Activated CD4-positive, alpha-beta T cell treated with anti-CD3 and anti-CD28 coated beads for 1 hour (primary cell): ENCODE measurements around the gene LDB1.

Experiments
- DNase-seq: peaks from one replicate; pipeline ENCODE4 v3.0.0-alpha.2; 2020

Gene LDB1

DNA sequence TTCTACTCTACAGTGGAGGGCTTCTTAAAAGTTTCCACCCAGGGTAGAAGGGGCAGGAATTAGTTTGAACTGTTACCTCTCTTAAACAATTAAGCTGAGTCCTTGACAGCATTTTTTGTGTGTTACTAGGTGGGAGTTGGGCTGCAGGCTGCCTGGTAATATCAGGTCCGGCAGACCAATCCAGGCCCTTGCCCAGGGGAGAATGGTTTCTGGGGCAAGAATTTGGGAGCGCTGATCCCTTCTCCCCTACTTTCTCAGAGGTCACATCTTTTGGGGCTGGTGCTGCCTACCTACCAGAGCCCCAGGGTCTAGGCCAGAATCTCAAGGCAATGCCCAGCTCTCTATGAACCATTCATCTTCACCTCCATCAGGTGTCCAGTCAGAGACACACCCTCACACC, 14.2 kb upstream of the LDB1 start:
- DNase-seq: no peak

DNA sequence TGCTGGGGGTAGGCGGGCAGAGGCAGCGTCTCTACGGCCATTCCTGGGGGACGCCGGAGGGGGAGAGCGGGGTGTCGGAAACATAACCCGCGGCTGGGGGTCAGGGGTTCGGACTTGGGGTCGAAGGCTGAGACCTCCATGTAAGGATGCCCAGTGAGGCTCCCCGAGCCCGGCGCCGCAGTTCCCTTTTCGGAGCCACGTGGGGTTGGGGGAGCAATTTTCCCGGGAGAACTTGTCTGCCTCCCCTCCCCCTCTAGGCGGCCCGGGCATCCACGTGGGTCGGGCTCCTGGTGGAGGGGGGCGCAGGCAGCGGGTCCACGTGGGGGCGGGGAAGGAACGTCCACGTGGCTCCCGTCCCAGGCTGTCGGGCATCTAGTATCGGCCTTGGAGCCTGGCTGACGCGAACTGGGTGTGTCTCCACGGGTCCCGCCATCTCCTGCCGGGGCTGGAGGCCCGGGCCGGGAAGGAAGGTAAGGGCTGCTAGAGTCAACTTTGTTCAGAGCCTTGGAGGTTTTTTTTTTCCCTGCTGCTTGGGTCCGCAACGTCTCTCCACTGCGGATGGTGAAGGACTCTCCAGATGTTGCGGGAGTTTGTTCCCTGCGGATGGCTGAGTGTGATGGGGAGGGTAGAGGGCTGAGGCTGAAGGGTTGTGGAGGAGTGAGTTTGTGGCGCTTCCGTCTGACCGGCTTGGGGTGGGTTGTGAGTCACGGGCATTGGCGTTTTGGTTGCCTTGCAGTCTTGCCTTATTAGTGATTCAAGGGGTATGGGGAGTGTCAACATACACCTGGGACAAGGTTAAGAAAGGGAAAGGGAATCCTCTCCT, 13.4 kb upstream of the LDB1 start:
- peak; percentile 30 for DNase-seq

DNA sequence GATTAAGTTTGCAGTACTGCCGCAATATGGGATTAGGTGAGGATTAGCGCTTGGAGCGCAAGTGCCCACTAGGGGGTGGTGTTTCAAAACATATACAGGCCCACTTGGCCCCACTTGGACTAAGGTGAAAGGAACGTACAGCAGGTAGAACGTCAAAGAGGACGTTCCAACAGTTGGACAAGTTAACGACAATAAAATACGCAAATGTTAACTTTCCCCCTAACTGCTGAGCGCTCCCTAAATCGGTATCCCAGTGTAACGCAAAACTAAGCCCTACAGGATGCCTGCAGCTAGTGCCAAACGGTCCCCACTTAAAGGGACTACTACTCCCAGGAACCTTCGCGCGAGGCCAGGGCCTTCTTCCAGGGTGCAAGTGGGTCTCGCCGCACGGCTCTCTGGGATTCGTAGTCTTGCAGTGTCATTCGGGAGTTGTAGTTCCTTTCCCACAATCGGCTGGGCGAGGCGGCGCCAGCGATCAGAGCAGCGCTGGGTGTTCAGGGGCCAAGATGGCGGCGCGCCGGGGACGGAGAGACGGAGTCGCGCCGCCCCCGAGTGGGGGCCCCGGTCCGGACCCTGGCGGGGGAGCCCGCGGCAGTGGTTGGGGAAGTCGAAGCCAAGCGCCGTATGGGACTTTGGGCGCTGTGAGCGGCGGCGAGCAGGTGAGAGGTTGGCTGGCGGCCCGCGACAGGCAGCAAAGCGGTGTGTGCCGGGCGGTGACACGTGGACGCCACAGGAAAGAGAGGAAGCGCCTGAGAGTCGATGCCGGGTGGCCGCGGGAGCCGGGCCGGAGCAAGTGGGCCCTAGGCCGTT, 12.6 kb upstream of the LDB1 start, which contains the start of gene PPRC1:
TSS of gene PPRC1 (plus strand) at position 478 of the 810 bp plus-strand sequence. CDS start at position 507, 29 bp downstream.
- DNase-seq: peak; percentile 96

DNA sequence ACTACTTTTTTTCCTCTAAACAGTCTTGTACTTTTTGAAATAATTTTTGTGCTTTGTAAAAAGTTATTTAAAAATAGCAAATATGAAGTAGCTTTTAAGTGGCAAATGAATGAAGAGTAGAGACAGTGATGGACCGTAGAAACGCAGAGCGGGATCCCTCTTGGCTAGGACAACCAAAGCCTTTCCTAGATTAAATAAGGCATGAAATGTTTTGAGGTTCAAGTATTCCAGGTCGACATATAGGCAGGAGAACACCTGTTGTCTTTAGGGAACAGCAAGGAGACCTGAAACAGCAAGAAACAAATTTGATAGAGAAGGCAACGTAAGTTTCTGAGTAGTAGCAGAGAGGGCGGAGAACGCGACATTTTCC, 12.0 kb upstream of the LDB1 start:
- DNase-seq: no peak

DNA sequence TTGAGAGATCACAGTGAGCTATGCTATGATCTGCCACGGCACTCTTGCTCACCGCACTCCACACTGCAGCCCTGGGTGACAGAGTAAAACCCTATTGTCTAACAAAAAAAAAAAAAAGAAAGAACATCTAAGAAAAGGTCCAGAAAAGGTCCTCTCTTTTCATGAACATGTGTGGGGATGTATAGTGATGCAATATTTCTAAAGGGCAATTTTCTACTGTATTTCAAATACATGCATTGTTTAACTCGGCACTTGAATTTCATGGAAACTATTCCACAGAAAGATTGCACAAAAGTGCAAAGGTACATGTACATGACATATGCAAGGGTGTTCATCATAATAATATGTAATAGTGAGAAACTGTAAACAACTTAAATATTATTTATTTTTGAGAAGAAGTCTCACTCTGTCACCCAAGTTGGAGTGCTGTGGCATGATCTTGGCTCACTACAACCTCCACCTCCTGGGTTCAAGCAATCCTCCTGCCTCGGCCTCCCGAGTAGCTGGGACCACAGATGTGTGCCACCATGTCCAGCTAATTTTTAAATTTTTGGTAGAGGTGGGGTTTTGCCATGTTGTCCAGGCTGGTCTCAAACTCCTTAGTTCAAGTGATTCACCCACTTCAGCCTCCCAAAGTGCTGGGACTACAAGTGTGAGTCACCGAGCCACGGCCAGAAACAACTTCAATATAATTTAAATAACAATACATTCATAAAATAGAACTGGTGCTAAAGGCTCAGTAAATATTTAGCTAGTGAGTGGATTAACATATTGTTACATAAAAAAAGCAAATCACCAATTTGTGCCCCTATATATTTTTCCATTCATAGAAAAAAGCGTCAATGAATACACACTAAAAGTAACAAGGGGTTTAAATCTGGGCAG, 11.4 kb upstream of the LDB1 start:
- no peak for DNase-seq

DNA sequence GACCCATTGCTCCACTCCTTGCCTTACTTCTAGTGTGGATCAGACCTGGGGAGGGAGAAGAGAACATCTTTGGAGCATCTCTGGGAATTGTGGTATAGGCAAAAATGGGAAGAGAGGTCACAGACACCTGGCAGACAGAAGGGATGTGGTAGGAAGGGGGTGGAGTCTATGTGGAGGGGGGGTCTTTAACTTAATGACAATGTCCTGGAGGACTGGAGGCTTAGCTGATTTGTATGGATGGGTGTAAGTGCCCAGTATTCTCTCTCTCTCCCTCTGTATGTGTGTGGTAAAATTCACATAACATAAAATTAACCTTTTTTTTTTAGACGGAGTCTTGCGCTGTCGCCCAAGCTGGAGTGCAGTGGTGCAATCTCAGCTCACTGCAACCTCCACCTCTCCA, 3.1 kb upstream of the LDB1 start:
- DNase-seq: no peak

DNA sequence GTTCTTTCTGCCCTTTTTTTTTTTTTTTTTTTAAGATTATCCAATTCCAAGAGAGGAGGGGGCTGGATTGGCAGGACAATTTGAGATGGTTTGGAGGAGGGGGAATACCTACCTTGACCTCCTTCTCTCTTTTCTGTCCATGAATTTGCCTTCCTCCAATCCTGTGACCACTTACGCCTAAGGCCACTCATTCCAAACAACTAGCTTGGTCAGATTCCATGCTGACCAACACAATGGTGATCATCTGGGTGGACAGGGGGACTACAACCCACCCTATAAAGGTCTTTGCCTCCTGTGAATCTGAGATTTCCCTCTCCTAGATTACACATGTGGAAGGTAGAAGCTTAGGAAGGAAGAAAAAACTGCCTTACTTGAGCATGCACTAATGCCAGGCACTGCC, 2.3 kb upstream of the LDB1 start:
- DNase-seq: no peak

DNA sequence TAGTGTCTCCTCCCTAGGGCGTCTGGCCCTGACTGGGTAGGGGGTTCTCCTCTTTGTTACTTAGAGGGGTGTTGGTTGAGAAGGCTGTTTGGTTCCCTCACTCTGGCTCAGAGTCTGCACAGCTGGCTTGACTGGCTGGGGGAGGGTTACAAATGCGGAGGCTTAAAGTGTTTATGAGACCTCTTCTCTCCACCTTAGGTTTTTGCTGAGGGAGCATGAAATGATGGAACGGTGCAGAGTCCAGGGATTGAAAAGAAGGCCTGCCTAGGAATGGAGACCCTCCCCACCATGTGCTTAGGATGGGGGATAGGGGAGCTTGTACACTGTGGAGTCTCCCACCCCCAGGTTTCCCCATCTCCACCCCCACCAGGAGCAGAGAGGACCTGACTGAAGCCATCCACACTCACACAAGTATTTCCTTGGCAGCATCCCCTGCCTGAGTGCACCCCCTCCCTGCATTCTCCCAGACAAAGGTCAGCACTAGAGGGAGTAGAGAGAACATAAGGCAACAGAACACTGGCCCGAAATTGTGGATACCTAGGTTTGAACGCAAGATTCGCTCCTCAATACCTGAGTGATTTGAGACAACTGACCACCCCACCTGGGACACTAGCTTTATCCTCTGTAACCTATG, 1.7 kb upstream of the LDB1 start:
- DNase-seq: no peak

DNA sequence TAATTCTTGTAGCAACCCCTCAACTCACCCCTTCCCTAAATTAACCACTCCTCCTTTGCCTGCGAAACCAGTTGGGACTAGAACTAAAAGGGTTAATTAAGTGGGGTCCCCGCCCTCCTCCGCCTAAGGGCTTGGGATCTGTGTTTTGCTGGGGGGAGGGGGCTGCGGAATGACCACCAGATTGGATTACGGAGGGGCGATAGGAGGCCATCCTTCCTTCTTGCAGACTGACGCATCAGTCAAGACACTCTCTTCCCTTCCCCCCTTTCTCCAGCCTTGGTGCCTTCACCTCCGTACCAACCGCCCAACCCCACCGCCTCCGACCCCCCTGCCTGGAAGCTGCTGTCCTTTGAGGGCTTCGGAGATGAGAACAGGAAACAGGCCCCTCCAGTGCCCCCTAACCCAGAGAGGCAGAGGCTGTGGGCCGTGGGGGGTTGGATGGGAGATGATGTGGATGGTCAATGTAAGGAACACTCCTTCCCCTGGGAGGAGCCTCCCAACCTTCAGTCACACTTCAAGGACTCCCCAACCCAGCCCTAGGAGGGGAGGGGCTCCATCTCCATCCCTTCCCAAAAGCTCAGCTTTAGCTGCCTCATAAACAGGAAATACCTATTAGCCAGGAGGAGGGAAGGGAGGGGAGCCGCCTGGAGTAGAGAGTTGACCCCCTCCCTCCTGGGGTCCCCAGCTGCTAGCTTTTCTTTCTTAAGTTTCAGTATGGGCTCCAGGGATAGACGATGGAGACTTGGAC, 997 bp upstream of the LDB1 start:
- DNase-seq: no peak

DNA sequence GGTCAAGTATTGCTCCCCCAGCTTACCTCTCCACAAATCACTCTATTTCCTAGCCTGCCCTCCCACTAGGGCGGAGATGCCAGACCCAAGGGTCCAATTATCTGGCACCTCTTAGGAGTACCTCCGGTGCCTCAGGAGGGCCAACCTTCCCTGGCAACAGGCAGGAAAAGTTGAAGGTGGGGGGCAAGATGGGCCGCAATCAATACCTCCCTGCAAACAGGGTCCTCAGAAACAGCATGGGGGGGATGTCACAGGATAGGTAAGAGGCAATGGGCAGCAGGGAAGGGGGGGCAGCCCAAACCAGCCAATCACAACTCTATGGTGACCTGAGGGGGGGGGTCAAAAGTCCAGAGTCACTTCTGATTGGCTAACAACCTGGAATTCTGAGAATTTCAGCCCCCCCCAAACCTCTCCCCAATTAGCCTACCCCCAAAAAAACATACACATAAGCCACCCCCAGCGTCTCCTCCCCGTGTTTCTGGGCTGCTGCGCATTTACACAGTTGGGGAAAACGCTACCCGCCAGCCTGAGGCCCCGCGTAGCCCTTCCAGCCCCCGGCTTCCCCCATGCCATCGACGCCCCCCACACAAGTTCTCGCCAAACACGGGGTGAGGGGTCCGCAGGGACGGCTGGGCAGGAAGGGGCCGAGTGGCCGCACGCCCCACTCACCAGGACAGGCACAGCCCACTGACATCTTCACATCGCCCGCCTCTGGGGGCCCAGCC, 589 bp downstream of the LDB1 start:
- peak; percentile 16 for DNase-seq

DNA sequence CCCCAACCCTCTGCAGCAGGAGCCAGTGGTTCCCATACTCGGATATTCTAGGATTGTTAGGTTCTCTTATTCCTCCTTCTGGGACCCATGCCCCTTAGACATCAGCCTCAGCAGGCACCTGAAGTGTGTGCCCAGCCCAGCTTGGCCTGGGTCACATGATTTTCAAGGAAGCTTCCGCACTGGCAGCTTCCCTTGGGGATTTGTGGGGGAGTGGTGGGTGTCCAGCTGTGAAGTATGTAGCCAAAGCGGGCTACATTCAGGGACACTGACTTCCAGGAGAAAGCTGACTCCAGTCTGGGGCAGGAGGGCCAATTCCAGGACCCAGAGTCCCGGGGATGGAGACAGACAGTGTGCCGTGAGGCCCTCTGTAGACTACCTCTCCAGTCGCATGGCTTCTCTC, 1.3 kb downstream of the LDB1 start:
- DNase-seq: no peak

DNA sequence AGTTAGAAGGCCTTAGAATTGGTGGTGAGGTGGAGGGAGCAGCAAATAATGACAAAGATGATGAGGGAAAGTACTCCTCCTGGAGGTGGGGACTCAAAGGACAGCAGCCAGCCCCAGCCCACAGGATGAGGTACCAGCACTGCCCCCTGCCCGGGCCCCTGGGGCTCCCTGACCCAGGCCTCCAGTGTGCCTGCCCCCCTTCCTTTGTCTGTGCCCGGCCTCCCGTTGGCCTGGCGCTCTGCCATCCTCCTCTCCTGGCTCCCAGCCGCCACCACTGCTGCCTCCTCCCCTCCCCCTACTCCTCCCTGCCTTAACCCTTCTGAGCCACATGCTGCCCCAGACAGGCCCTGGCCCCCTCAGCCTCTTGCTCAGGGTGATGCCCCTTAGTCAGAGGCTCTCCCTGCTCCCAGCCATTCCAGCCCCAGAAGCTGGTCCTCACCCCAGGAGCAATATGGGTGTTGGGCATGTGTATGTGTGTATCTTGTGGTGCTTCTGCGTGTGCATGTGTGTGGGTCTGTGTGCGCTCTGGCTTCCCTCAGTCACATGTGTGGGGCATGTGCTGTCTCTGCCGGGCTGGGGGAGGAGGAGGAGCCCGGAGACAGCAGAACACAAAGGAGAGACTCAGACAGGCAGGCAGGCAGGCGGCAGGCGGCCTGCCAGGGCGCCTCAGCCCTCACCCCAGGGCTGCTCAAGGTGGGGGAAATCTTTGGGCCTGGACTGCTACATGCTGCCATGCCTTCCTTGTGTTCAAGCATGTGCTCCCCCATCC, 2.6 kb downstream of the LDB1 start:
- peak; percentile 53 for DNase-seq

DNA sequence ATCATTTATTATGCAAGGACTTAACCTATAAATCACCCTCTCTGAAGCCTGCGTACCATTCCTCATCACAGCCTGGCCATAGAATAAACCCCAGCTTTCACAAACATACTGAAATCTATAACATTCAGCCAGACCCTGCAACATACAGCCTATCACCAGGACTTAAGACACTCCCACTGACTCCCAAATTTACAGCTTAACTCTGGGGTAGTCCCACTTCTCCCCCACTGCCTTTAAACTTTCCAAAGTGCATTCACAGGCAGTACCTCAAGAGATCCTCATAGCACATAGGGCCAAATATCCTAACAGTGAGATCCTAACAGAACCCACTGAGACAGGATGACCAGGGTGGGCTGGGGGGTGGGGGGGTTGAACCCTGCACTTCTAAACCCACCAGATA, 3.5 kb downstream of the LDB1 start:
- DNase-seq: no peak

DNA sequence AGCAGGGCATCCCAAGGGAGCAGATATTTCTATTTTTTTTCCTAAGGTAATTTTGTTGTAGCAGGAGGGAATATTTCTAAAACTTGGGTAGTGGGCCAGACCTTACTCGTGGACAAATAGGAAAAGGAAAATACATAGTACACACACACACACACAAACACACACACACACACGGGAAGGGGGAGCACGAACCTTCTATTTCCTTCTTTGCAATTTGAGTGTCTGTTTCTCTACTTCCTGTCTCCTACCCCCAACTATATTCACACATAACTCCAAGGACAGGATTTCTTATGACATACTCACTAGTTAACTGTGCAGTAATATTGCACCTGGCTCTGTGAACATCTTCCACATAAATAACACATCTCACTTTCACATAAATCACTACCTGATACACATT, 4.4 kb downstream of the LDB1 start:
- no peak for DNase-seq

DNA sequence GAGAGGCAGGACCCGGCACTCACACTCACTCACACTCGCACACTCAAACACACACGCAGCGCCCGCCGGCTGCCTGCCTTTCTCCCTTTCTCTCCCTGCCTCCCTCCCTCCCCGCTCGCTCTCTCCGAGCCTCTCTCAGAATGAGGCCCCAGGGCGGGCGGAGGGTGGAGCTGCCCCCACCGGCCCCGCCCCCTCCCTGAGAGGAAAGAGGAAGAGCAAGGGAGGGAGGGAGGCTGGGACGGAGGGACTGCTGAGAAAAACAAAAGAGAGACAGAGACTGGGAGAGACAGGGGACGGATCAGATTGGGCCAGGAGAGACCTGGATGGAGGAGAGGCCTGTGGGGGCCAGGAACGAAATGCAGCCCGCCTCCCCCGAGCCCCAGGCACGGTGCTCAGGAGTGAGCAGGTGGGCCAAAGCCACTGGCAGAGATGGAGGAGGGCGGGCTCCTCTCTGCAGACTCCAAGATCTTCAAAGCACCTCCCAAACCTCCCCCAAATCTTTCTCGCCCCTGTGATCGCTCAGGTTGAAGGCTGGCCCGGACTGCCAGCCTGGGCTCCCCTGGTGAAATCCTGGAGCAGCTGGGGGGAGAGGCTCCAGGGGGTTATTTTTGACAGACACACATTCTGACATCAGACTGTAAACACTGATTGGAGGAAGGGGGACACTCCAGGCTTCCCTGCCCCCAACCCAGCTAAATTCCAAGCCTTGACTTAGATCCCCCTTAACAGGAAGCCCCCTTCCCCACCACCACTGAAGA, 5.1 kb downstream of the LDB1 start:
- peak; percentile 69 for DNase-seq

DNA sequence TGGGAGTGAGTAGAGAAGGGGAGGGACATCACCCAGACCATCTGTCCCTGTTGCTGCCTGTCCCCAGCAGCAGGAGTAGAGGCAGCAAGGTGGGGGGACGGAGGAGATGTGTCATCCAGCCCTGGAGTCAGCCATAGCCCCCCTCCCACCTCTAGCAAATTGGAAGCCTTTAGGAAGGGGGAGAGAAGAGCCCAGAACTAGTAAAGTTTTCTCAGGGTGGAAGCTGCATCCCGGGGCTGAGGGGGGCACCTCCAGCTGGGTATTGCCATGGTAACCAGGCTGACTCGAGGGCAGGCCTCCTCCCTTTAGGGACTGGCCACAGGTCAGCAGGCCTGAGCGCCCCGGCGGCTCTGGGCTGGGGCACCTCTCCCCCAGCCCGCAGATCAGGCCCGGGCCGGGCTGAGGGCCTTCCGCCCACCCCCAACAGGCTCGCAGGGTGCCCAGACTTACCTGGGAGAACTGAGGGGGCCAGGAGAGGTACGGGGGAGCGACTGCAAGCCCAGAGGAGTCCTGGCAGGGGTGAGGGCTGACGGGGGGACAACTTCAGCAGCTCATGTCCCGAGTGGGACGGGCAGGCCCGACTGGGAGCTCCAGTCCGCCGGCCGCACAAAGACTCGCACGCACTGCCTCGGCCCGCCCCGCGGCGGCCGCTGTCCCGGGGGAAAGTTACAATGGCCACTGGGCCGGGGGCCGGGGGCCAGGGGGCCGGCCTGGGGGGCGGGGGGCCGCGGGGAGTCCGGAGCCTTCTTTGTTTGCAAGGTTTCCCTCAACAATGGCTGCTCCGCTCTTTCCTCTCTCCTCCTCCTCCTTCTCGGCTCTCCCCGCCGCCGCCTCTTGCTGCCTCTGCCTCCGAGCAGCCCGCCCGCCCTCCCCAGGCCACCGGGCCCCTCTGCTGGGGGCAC, 6.0 kb downstream of the LDB1 start:
- no peak for DNase-seq

DNA sequence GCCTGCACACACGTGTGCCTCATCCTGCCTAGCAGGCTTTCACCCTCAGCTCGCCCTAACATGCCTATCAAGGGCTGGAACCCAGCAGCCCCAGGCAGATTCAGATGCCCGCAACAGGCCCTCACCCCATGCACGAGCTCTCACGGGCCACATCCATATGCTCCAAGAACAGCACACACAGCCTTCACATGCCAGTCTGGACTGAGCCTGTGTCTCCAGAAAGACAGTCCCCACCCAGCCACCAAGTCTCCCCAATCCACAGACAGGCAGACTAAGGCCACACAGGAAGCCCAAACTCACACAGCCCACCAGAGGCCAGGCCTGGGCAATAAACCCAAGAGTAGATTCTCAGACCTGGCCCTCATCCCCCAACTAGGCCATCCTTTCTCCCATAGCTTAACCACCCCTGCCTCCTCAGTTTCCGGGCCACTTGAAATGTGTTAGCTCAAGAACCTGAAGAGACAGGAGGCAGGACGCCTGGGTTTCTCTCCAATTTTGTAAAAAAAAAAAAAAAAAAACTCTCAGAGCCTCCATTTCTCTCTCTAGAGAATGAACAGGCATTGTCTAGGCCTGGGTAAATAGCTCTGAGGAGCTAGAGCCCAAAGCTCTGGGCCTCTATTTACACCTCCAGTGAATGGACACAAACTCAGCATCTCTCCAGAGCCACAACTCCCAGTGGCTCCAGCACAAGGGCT, 6.8 kb downstream of the LDB1 start:
- DNase-seq: no peak
